GM12878 (cell line): ENCODE results near the gene LSMEM2. TPM values are rescaled to one million over a fixed set of nuclear protein-coding genes. Genes with fewer than 3 reads are reported as not detected.

Experiments
- BACH1 ChIP-seq: fragments of 450-650 bp; IDR thresholded peaks from 2 replicates; pipeline ENCODE4 v1.6.1; 2017; ENCODE audit warnings: mild to moderate bottlenecking, borderline replicate concordance
- CTCF ChIP-seq, 3 experiments: IDR thresholded peaks in 2 of 3; conservative IDR thresholded peaks in 1 of 3; 2 replicates each; pipeline ENCODE4 v1.5.1; 2011; ENCODE audit warnings: low read depth in 3 of 3, low read length in 3 of 3, mild to moderate bottlenecking in 3 of 3, control low read depth in 2 of 3, moderate library complexity in 2 of 3, inconsistent platforms in 1 of 3, mixed read lengths in 1 of 3; ENCODE audit not compliant: control insufficient read depth in 2 of 3, insufficient read depth in 1 of 3; ENCODE audit errors: extremely low read depth in 1 of 3
- EED ChIP-seq: sonication (generic); IDR thresholded peaks from 2 replicates; pipeline ENCODE4 v1.6.1; 2016; ENCODE audit warnings: antibody characterized with exemption, low read depth
- HDAC6 ChIP-seq: fragments of 200-600 bp; sonication (generic); IDR thresholded peaks from one replicate; pipeline ENCODE4 v1.8.0; 2017; ENCODE audit warnings: antibody characterized with exemption; ENCODE audit not compliant: unreplicated experiment
- IKZF1 ChIP-seq: fragments of 450-650 bp; conservative IDR thresholded peaks from 2 replicates; pipeline ENCODE4 v1.6.1; 2017; ENCODE audit warnings: antibody characterized with exemption, mild to moderate bottlenecking
- IRF4 ChIP-seq: IDR thresholded peaks from 2 replicates; pipeline ENCODE4 v1.6.1; 2011; ENCODE audit warnings: low read depth, low read length
- MYB ChIP-seq: fragments of 150-350 bp; IDR thresholded peaks from 2 replicates; pipeline ENCODE4 v1.6.1; 2014; ENCODE audit warnings: mild to moderate bottlenecking, low read depth, low read length, borderline replicate concordance
- NFXL1 ChIP-seq: fragments of 450-650 bp; IDR thresholded peaks from 2 replicates; pipeline ENCODE4 v1.6.1; 2017; ENCODE audit warnings: antibody characterized with exemption, mild to moderate bottlenecking, borderline replicate concordance
- NFYB ChIP-seq: IDR thresholded peaks from 2 replicates; pipeline ENCODE4 v1.6.1; 2011; ENCODE audit warnings: low read depth, mild to moderate bottlenecking, low read length, improper control_type of control experiment, moderate library complexity; ENCODE audit not compliant: insufficient read depth
- POLR2AphosphoS2 ChIP-seq: IDR thresholded peaks from 2 replicates; pipeline ENCODE4 v1.6.1; 2011; ENCODE audit warnings: low read depth, mild to moderate bottlenecking, low read length, improper control_type of control experiment, moderate library complexity
- SMAD1 ChIP-seq: fragments of 450-650 bp; IDR thresholded peaks from 2 replicates; pipeline ENCODE4 v1.6.1; 2018; ENCODE audit warnings: mild to moderate bottlenecking, low read depth; ENCODE audit not compliant: partially characterized antibody
- SPI1 ChIP-seq: IDR thresholded peaks from 2 replicates; pipeline ENCODE4 v1.6.1; 2011; ENCODE audit warnings: low read depth, mild to moderate bottlenecking, low read length, moderate library complexity, borderline replicate concordance; ENCODE audit not compliant: insufficient read depth
- ZNF622 ChIP-seq: fragments of 450-650 bp; IDR thresholded peaks from 2 replicates; pipeline ENCODE4 v1.6.1; 2017; ENCODE audit warnings: mild to moderate bottlenecking, inconsistent platforms
- ZNF687 ChIP-seq: fragments of 450-650 bp; IDR thresholded peaks from 2 replicates; pipeline ENCODE4 v1.6.1; 2017; ENCODE audit warnings: mild to moderate bottlenecking, moderate library complexity
- polyA plus RNA-seq, 11 experiments: library from polyadenylated mRNA; depleted of rRNA in 4 of 11; unstranded in 6 of 11; stranded (reverse) in 5 of 11; fragments of >200 nt; fragmentation: Nextera tagmentation in 4 of 11; fragmentation: Illumina TruSeq in 1 of 11; extraction: Ambion mirVana in 4 of 11; extraction: Trizol in 1 of 11; gene quantifications; 1 replicate in 1 of 11; 2 replicates in 10 of 11; pipeline versions ENCODE4 v1.2.1 to v1.2.3, GENCODE V29; 2011 to 2016; ENCODE audit warnings: inconsistent platforms in 2 of 11, missing spikeins in 2 of 11, low read depth in 1 of 11
- total RNA-seq, 4 experiments: library from RNA; depleted of rRNA in 3 of 4; stranded (reverse); fragments of >200 nt in 3 of 4; fragmentation: Illumina TruSeq in 1 of 4; extraction: Trizol in 1 of 4; gene quantifications; 2 replicates each; pipeline versions ENCODE4 v1.2.1 to v1.2.3, GENCODE V29; 2013 to 2021
- TF ChIP-seq, protein P1 (sequence below): IDR thresholded peaks from 2 replicates; pipeline ENCODE4 v1.6.1; 2011; ENCODE audit warnings: borderline replicate concordance, low read depth, mild to moderate bottlenecking, moderate library complexity, mixed read lengths, low read length; ENCODE audit not compliant: insufficient read depth; ENCODE audit errors: extremely low read length
- TF ChIP-seq, protein P2 (sequence below): fragments of 450-650 bp; formaldehyde crosslinking; IDR thresholded peaks from 2 replicates; pipeline ENCODE4 v1.5.0; 2022; ENCODE audit warnings: mild to moderate bottlenecking, missing genetic modification characterization

The LSMEM2 gene
- total and polyA plus RNA-seq, 10 of the 15 experiments (the other 5 are each of a cell fraction or from before 2014, with no cell fraction given) = 0.17 TPM; not detected in 9

DNA sequence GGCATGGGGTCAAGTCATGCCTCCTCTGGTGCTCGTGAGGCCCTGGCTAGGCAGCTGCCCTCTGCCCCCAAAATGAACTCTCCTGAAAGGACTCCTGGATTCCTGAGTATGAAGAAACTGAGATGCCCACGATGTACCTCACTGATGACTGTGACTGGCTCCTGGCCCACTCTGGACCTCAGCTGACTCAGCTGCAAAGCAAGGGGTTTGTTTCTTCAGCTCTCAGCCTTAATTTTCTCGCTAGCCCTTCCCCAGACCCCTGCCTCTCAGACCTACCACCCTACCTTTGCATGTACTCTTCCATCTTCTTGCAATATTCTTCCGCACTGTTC is 48.1 kb upstream of the LSMEM2 start (continued):
- TF ChIP-seq NFYB (no peak), ZNF622 (no peak), IRF4 (no peak), POLR2AphosphoS2 (no peak), MYB (no peak), EED (no peak), ZNF687 (no peak), SMAD1 (no peak), NFXL1 (no peak), BACH1 (no peak), IKZF1 (no peak), HDAC6 (no peak), CTCF (IDR thresholded peaks at IDR 0.05 in 2 of 3, conservative IDR thresholded peaks at IDR 0.05 in 1 of 3; ENCODE audit: control insufficient read depth in 2 of 3, extremely low read depth in 1 of 3, insufficient read depth in 1 of 3, low read depth in 3 of 3, low read length in 3 of 3) (no peak), SPI1 (no peak)
- TF ChIP-seq, protein P1, sequence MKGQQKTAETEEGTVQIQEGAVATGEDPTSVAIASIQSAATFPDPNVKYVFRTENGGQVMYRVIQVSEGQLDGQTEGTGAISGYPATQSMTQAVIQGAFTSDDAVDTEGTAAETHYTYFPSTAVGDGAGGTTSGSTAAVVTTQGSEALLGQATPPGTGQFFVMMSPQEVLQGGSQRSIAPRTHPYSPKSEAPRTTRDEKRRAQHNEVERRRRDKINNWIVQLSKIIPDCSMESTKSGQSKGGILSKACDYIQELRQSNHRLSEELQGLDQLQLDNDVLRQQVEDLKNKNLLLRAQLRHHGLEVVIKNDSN = no peak
- TF ChIP-seq, protein P2, sequence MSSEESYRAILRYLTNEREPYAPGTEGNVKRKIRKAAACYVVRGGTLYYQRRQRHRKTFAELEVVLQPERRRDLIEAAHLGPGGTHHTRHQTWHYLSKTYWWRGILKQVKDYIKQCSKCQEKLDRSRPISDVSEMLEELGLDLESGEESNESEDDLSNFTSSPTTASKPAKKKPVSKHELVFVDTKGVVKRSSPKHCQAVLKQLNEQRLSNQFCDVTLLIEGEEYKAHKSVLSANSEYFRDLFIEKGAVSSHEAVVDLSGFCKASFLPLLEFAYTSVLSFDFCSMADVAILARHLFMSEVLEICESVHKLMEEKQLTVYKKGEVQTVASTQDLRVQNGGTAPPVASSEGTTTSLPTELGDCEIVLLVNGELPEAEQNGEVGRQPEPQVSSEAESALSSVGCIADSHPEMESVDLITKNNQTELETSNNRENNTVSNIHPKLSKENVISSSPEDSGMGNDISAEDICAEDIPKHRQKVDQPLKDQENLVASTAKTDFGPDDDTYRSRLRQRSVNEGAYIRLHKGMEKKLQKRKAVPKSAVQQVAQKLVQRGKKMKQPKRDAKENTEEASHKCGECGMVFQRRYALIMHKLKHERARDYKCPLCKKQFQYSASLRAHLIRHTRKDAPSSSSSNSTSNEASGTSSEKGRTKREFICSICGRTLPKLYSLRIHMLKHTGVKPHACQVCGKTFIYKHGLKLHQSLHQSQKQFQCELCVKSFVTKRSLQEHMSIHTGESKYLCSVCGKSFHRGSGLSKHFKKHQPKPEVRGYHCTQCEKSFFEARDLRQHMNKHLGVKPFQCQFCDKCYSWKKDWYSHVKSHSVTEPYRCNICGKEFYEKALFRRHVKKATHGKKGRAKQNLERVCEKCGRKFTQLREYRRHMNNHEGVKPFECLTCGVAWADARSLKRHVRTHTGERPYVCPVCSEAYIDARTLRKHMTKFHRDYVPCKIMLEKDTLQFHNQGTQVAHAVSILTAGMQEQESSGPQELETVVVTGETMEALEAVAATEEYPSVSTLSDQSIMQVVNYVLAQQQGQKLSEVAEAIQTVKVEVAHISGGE (CRISPR knock-in tag) = no peak
